ENCODE measurements around the gene NKRF. TPM values are rescaled to one million over a fixed set of nuclear protein-coding genes. Genes with fewer than 3 reads are reported as not detected.

NKRF gene
- total and polyA plus RNA-seq, 7 donors, result 3.6 to 8.1 (median 6.0) TPM

- 86 to 92% (median 92%) methylated on average over 16 to 17 of the region's 17 CpGs for WGBS, 3 donors
- peaks cover 0 to 3% of the 10 kb centered on the region in 2 donors for H3K36me3 ChIP-seq (ENCODE audit: insufficient read depth in 1 of 2, low read depth in 1 of 2)
- no peaks in the 10 kb centered on the region for H3K9me3 ChIP-seq
- no peak overlapping the region for H3K27ac ChIP-seq
- H3K4me1 ChIP-seq, result no peaks in the 10 kb centered on the region
- intact Hi-C loops (cut with DNase I), result no loop called here
- no peaks in the 10 kb centered on the region for H3K27me3 ChIP-seq (ENCODE audit: insufficient read depth in 3 of 3, low read length in 2 of 3)
- no peak for TF ChIP-seq CTCF (IDR thresholded peaks at IDR 0.05)
- ATAC-seq (no peak), DNase-seq (no peak)
- H3K4me3 ChIP-seq, result no peak overlapping the region
These were observed 41.6 kb upstream of the NKRF start for GRCh38 chrX:119647552-119648420.

GRCh38 chrX:119647089-119647488, 40.9 kb upstream of the NKRF start:
- 56 to 67% (median 61%) methylated on average over 2 of the region's 2 CpGs for WGBS, 3 donors
- Histone ChIP-seq H3K9me3 (no peaks in the 10 kb centered on the region), H3K4me1 (no peaks in the 10 kb centered on the region), H3K27ac (no peak overlapping the region), H3K36me3 (ENCODE audit: insufficient read depth in 1 of 2, low read depth in 1 of 2) (peaks cover 0 to 3% of the 10 kb centered on the region in 2 donors), H3K4me3 (no peak overlapping the region), H3K27me3 (ENCODE audit: insufficient read depth in 3 of 3, low read length in 2 of 3) (no peaks in the 10 kb centered on the region)
- intact Hi-C loops (cut with DNase I), result no loop called here
- no peak for DNase-seq
- no peak for ATAC-seq
- TF ChIP-seq CTCF (IDR thresholded peaks at IDR 0.05), result no peak

GRCh38 chrX:119646515-119646914, 40.3 kb upstream of the NKRF start:
- DNase-seq (no peak), ATAC-seq (no peak)
- Histone ChIP-seq H3K27ac (no peak overlapping the region), H3K27me3 (ENCODE audit: insufficient read depth in 3 of 3, low read length in 2 of 3) (no peaks in the 10 kb centered on the region), H3K4me3 (no peak overlapping the region), H3K36me3 (ENCODE audit: insufficient read depth in 1 of 2, low read depth in 1 of 2) (peaks cover 0 to 3% of the 10 kb centered on the region in 2 donors), H3K9me3 (no peaks in the 10 kb centered on the region), H3K4me1 (no peaks in the 10 kb centered on the region)
- intact Hi-C loops (cut with DNase I), result no loop called here
- 79 to 87% (median 85%) methylated on average over 4 of the region's 4 CpGs for WGBS, 3 donors
- no peak for TF ChIP-seq CTCF (IDR thresholded peaks at IDR 0.05)

GRCh38 chrX:119643696-119644095, 37.5 kb upstream of the NKRF start:
- DNase-seq, result no peak
- Histone ChIP-seq H3K4me3 (no peak overlapping the region), H3K27me3 (ENCODE audit: insufficient read depth in 3 of 3, low read length in 2 of 3) (no peaks in the 10 kb centered on the region), H3K9me3 (no peaks in the 10 kb centered on the region), H3K36me3 (ENCODE audit: insufficient read depth in 1 of 2, low read depth in 1 of 2) (peaks cover 0 to 3% of the 10 kb centered on the region in 2 donors), H3K4me1 (no peaks in the 10 kb centered on the region), H3K27ac (no peak overlapping the region)
- no peak for TF ChIP-seq CTCF (IDR thresholded peaks at IDR 0.05)
- ATAC-seq, result no peak
- intact Hi-C loops (cut with DNase I), result no loop called here
- 75 to 82% (median 82%) methylated on average over 8 of the region's 8 CpGs for WGBS, 3 donors
